ENCODE results near the gene PCYT1A.

The PCYT1A gene

GRCh38 chr3:196327405-196327804, 39.9 kb upstream of the PCYT1A start:
- TF ChIP-seq, protein P1, sequence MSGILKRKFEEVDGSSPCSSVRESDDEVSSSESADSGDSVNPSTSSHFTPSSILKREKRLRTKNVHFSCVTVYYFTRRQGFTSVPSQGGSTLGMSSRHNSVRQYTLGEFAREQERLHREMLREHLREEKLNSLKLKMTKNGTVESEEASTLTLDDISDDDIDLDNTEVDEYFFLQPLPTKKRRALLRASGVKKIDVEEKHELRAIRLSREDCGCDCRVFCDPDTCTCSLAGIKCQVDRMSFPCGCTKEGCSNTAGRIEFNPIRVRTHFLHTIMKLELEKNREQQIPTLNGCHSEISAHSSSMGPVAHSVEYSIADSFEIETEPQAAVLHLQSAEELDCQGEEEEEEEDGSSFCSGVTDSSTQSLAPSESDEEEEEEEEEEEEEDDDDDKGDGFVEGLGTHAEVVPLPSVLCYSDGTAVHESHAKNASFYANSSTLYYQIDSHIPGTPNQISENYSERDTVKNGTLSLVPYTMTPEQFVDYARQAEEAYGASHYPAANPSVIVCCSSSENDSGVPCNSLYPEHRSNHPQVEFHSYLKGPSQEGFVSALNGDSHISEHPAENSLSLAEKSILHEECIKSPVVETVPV (CRISPR knock-in tag; IDR thresholded peaks at IDR 0.05) = no peak
- no peak for TF ChIP-seq ZNF565 (CRISPR knock-in tag; conservative IDR thresholded peaks at IDR 0.05; ENCODE audit: low read depth)
- no peak for TF ChIP-seq TOX (CRISPR knock-in tag; IDR thresholded peaks at IDR 0.05; ENCODE audit: borderline replicate concordance)
- no peak for TF ChIP-seq PPARA (CRISPR knock-in tag; IDR thresholded peaks at IDR 0.05; ENCODE audit: borderline replicate concordance)
- ATAC-seq = peak; percentile 27; the same call in 1 of the 3 replicates

DNA sequence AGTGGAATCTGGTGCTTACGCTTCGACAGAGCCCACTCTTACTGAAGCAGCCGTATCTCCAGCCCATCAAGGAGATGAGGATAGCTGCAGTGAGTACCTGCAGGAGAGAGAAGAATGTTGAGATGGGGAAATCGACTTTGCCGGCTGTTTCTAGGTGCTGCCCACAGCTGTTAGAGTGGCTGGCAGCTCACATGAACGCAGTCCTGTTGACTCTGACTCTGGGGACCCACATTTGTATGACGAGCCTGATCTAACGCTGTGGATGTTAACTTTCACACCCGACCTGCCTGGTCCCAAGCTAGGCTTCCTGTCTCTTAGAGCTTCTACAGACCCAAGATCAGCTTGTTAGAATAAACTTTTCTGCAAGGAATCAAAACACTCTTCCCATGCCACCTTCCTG, 39.4 kb upstream of the PCYT1A start:
- no peak for ATAC-seq
- no peak for TF ChIP-seq PPARA (CRISPR knock-in tag; IDR thresholded peaks at IDR 0.05; ENCODE audit: borderline replicate concordance)
- no peak for TF ChIP-seq TOX (CRISPR knock-in tag; IDR thresholded peaks at IDR 0.05; ENCODE audit: borderline replicate concordance)
- TF ChIP-seq TCF4 (CRISPR knock-in tag; IDR thresholded peaks at IDR 0.05; ENCODE audit: borderline replicate concordance) = no peak
- TF ChIP-seq ZFP3 (CRISPR knock-in tag; IDR thresholded peaks at IDR 0.05) = no peak
- TF ChIP-seq, protein P1 (CRISPR knock-in tag; IDR thresholded peaks at IDR 0.05) = no peak
- no peak for TF ChIP-seq GLIS3 (CRISPR knock-in tag; IDR thresholded peaks at IDR 0.05)
- no peak for TF ChIP-seq CREB5 (CRISPR knock-in tag; IDR thresholded peaks at IDR 0.05; ENCODE audit: low read depth)
- no peak for TF ChIP-seq ESRRG (CRISPR knock-in tag; IDR thresholded peaks at IDR 0.05)
- TF ChIP-seq ARNTL (CRISPR knock-in tag; IDR thresholded peaks at IDR 0.05; ENCODE audit: borderline replicate concordance, low read depth) = no peak
- no peak for TF ChIP-seq ZNF70 (CRISPR knock-in tag; IDR thresholded peaks at IDR 0.05)
- TF ChIP-seq BACH2 (CRISPR knock-in tag; IDR thresholded peaks at IDR 0.05; ENCODE audit: borderline replicate concordance) = no peak
- TF ChIP-seq OSR1 (CRISPR knock-in tag; IDR thresholded peaks at IDR 0.05) = no peak
- no peak for TF ChIP-seq RARB (CRISPR knock-in tag; IDR thresholded peaks at IDR 0.05)
- no peak for TF ChIP-seq TSHZ2 (CRISPR knock-in tag; IDR thresholded peaks at IDR 0.05)
- TF ChIP-seq ZNF8 (CRISPR knock-in tag; IDR thresholded peaks at IDR 0.05) = no peak

DNA sequence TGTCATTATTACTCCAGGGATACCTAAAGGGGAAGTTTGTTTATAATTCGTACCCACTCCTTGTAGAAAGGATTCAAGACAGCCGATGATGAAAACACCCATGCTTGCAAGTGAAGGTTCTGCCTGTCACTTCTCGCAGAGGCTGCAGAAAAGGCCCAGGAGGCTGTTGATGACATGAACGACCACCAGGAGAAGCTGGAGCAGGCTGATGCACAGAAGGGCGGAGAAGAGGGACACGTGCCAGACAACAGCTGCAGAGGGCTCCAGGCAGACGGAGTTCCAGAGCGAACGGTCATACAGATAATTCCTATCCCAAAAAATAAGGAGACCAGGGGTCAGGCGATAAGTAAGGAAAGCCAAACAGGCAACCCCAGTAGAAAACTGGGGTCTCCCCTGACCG, 36.2 kb upstream of the PCYT1A start:
- ATAC-seq = peak; percentile 47; the same call in 1 of the 3 replicates

More for the DNA sequence above, 36.2 kb upstream of the PCYT1A start:
- TF ChIP-seq ARNTL (CRISPR knock-in tag; IDR thresholded peaks at IDR 0.05; ENCODE audit: borderline replicate concordance, low read depth) (no peak), PATZ1 (CRISPR knock-in tag; IDR thresholded peaks at IDR 0.05; ENCODE audit: borderline replicate concordance) (no peak), ZNF565 (CRISPR knock-in tag; conservative IDR thresholded peaks at IDR 0.05; ENCODE audit: low read depth) (no peak), ESRRG (CRISPR knock-in tag; IDR thresholded peaks at IDR 0.05) (no peak), PPARA (CRISPR knock-in tag; IDR thresholded peaks at IDR 0.05; ENCODE audit: borderline replicate concordance) (no peak), OSR1 (CRISPR knock-in tag; IDR thresholded peaks at IDR 0.05) (no peak), ZFP3 (CRISPR knock-in tag; IDR thresholded peaks at IDR 0.05) (no peak), TSHZ2 (CRISPR knock-in tag; IDR thresholded peaks at IDR 0.05) (no peak), ZFP30 (CRISPR knock-in tag; IDR thresholded peaks at IDR 0.05) (no peak), BACH2 (CRISPR knock-in tag; IDR thresholded peaks at IDR 0.05; ENCODE audit: borderline replicate concordance) (no peak), CSDC2 (CRISPR knock-in tag; IDR thresholded peaks at IDR 0.05) (no peak), RARB (CRISPR knock-in tag; IDR thresholded peaks at IDR 0.05) (no peak), TCF4 (CRISPR knock-in tag; IDR thresholded peaks at IDR 0.05; ENCODE audit: borderline replicate concordance) (no peak), TOX (CRISPR knock-in tag; IDR thresholded peaks at IDR 0.05; ENCODE audit: borderline replicate concordance) (no peak)

Measured in SK-N-SH treated with all-trans-retinoic acid at 6 μM for 48 hours (cell line).